ENCODE results near the gene DYNLT2B.
"Not testable (repeated sequence)": the region's sequence is repeated elsewhere in the genome, so short reads cannot be mapped to it uniquely, and the experiment has no call there.

Gene DYNLT2B

DNA sequence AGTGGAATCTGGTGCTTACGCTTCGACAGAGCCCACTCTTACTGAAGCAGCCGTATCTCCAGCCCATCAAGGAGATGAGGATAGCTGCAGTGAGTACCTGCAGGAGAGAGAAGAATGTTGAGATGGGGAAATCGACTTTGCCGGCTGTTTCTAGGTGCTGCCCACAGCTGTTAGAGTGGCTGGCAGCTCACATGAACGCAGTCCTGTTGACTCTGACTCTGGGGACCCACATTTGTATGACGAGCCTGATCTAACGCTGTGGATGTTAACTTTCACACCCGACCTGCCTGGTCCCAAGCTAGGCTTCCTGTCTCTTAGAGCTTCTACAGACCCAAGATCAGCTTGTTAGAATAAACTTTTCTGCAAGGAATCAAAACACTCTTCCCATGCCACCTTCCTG is 8.9 kb upstream of the DYNLT2B start:
- no peak for DNase-seq (ENCODE audit: low read depth in 2 of 2)

DNA sequence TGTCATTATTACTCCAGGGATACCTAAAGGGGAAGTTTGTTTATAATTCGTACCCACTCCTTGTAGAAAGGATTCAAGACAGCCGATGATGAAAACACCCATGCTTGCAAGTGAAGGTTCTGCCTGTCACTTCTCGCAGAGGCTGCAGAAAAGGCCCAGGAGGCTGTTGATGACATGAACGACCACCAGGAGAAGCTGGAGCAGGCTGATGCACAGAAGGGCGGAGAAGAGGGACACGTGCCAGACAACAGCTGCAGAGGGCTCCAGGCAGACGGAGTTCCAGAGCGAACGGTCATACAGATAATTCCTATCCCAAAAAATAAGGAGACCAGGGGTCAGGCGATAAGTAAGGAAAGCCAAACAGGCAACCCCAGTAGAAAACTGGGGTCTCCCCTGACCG is 5.7 kb upstream of the DYNLT2B start:
- DNase-seq (ENCODE audit: low read depth in 2 of 2) = no peak

DNA sequence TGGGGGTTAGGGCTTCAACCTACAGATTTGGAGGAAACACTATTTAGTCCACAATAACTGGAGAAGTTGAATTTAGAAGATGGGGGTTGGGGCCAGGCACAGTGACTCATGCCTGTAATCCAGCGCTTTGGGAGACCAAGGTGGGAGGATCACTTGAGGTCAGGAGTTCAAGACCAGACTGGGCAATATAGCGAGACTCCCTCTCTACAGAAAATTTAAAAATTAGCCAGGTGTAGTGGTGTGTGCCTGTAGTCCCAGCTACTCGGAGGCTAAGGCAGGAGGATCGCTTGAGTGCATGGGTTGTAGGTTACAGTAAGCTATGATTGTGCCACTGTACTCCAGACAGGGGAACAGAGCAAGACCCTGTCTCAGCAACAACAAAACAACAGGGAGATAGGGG is 5.0 kb upstream of the DYNLT2B start:
- no peak for DNase-seq (ENCODE audit: low read depth in 2 of 2)

DNA sequence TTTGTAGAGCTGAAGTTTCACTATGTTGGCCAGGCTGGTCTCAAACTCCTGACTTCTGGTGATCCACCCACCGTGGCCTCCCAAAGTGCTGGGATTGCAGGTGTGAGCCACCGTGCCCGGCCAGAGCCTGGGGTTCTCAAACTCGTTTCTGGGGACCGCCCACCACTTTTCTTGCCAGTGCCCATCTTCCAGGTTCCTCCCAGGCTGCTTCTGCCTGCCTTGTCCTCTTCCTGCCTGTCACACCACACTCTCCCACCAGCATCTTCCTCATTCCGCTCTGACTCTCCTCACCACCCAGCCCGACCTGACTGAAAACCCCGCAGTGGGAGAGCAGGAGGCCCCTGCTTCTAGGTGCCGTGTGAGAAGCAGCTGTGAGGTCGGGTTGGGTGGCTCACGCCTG is 3.1 kb upstream of the DYNLT2B start:
- no peak for DNase-seq (ENCODE audit: low read depth in 2 of 2)

DNA sequence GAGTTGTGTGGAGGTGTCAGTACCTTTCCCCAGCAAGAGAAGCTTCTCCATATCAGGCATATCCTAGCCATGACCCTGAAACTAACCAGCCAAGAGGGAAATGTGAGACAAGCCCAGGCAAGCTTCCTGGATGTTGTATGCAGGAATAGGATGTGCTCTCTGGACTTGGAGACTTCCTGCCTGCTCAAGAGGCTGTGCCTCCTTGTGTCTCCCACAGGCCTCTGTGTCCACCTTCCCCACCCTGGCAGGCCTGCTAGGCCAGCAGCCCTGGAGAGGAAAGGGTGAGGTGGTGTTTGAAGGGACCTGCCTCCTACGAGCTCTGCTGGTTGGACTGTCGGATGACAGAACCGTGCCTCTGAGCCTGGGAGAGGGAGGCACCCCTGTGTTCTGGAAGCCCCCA is 2.1 kb upstream of the DYNLT2B start:
- no peak for DNase-seq (ENCODE audit: low read depth in 2 of 2)

DNA sequence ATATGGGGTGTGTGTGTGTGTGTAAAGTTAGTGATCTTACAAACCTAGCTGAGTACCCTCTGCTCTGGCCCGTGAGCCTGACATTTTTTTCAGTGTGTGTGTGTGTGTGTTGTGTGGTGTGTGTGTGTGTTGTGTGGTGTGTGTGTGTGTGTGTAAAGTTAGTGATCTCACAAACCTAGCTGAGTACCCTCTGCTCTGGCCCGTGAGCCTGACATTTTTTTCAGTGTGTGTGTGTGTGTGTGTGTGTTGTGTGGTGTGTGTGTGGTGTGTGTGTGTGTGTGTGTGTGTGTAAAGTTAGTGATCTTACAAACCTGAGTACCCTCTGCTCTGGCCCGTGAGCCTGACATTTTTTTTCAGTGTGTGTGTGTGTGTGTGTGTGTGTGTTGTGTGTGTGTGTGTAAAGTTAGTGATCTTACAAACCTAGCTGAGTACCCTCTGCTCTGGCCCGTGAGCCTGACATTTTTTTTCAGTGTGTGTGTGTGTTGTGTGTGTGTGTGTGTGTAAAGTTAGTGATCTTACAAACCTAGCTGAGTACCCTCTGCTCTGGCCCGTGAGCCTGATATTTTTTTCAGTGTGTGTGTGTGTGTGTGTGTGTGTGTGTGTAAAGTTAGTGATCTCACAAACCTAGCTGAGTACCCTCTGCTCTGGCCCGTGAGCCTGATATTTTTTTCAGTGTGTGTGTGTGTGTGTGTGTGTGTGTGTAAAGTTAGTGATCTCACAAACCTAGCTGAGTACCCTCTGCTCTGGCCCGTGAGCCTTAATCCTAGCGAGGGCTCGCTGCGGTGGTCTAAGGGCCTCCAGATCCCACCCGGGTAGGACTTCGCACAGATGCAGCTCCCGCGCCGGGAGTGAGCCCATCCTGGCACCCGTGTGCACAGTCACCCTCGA is 997 bp downstream of the DYNLT2B start:
- DNase-seq (ENCODE audit: low read depth in 2 of 2) = not testable (repeated sequence)

DNA sequence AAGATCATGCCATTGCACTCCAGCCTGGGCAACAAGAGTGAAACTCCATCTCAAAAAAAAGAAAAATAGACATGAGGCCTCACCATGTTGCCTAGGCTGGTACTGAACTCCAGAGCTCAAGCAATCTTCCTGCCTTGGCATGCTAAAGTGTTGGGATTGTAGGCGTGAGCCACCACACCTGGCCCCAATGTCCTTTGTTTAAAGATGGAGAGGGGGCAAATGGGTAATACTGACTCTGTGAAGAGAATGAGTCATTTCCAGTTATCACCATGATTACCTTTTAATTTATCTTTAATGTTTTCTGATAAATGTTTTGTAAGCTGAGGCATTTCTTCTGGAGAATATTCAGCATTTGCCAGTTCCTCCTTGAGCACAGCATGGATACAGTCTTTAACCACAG is 2.2 kb downstream of the DYNLT2B start:
- DNase-seq (ENCODE audit: low read depth in 2 of 2) = no peak

DNA sequence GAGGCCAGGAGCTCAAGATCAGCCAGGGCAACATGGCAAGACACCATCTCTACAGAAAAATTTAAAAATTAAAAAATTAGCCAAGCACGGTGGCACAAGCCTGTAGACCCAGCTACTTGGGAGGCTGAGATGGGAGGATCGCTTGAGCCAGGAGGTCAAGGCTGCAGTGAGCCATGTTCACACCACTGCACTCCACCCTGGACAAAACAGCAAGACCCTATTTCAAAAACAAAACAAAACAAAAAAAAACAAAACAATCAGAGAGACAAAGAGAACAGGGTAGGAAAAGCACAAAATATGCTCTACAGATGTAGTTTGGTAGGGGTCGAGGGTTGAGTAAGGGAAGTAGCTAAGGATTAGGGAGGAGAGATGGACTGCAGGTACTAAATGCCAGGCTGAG is 3.4 kb downstream of the DYNLT2B start:
- no peak for DNase-seq (ENCODE audit: low read depth in 2 of 2)

DNA sequence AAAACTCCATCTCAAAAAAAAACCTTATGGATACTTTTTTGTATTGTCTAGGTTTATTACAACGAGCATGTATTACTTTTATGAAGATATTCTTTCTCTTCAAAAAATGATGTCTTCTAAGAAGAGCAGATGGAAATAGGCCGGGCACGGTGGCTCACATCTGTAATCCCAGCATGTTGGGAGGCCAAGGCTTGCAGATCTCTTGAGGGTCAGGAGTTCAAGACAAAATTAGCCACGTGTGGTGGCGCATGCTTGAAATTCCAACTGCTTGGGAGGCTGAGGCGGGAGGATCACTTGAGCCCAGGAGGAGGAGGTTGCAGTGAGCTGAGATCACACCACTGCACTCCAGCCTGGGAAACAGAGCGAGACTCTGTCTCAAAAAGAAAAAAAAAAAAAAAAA is 4.0 kb downstream of the DYNLT2B start:
- DNase-seq (ENCODE audit: low read depth in 2 of 2) = not testable (repeated sequence)

DNA sequence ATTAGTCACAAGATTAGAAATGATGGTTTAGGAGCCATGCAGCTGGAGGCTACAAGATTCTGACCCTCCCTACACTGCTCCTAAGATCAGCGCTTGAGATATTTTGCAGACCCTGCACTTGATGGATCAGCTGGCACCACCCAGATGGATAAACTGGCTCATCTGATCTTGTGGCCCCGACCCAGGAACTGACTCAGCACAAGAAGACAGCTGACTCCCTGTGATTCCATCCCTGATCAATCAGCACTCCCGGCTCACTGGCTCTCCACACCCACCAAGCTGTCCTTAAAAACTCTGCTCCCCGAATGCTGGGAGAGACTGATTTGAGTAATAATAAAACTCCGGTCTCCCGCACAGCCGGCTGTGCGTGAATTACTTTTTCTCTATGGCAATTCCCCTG is 15.1 kb downstream of the DYNLT2B start:
- DNase-seq (ENCODE audit: low read depth in 2 of 2) = not testable (repeated sequence)

DNA sequence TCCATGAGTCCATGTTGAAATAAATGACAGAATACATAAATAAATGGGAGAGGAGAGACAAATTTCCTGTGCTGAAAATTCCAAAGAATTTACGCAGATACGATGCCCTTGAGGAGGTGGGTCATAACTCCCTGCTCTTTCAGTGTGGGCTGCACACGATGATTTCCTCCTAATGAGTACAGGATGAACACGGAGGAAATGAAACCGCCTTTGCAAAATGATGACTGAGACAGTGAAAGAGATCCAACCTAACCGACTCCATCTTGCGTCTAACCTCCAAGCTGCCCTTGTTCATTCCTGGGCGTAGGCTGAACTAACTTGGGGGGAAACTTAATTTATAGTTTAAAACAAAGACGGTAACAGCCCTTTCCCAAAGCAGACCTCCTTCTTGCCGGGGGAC is 15.5 kb downstream of the DYNLT2B start:
- not testable (repeated sequence) for DNase-seq (ENCODE audit: low read depth in 2 of 2)

DNA sequence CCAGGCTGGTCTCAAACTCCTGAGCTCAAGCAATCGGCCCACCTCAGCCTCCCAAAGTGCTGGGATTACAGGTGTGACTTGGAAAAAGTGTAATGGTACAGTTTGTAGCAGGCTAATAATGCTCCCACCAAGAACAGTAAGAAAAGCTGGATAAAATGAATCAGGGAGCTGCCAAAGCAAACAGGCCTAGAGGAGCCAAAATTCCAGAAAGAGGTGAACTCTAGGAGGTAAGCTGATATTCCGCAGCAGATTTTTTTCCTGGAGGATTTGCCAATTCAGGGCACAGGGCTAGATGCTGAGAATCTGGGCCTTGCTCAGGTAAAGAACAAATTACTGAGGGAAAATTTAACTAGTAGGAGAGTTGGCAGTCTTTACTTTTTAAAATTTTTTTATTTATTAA is 19.5 kb downstream of the DYNLT2B start:
- DNase-seq (ENCODE audit: low read depth in 2 of 2) = no peak

DNA sequence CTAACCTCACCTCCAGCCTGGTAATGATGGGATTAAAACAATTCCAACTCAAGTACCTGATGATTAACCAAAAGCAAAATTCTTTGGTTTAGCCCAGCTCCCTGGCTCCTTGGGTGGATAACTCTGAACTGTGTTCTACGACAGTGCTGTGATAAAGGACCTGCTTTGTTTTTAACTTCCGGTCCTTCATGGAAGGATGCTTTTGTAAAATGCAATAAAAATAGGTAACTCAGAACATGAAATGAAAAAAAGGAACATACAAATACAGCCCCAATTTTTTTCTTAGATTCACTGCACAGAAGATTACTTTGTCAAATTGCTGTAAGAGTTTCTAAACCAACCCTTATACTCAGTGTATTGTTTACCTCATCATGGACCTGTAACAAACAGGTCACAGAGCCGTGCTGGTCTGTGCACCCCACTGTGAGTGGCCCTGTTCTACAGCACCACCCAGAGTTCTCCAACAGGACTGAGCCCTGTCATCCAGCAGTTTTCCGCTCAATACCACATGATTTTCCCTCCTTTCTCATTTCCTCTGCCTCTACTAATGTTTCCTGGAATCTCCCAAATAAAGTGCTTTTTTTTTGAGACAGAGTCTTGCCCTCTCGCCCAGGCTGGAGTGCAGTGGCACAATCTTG is 25.6 kb downstream of the DYNLT2B start:
- DNase-seq (ENCODE audit: low read depth in 2 of 2) = no peak

DNA sequence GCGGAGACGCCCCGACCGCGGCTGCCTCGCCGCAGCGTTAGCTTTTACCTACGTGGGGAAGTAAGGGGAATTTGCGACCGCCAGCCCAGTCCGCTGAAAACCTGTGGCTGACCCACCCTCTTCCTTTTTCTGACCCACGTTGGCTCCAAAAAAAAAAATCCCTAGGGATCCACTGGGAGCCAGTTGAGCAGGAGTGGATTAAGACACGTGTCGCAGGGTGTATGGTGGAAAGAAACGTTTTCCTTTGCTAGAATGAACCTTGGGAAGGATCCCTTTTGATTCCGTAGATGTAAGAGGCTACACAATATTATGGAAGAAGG is 29.9 kb downstream of the DYNLT2B start:
- DNase-seq (ENCODE audit: low read depth in 2 of 2) = no peak

DNA sequence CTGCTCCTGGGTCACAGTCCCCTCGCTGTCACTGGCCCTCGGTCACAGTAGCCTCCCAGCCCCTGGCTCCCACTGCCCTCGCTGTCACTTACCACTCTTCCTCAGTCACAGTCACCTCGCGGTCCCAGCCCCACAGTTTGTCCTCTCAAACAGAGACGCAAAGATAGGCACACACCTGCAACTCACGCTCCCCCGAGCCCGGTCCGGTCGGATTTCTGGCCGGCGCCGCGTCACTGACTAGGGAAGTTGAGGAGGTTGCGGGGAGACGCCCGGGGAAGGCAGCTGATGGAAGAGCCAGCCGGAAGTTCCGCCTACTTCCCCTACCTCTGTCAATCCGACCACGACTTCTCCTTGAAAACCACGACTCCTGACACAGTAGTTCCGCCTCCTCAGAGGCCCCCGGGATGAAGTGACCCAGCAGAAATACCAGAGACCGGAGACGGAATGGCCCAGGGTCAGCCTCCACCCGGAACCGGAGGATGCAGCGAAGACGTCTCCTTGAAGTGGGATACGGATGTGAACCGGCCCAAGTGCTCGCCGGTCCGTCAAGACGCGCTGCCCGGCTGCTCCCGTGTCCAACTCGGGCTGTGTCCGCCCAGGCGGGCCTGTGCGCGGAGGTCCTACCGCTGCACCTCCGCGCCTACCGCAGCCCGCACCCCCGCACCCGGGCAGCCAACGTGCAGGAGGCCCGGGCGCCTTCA is 30.4 kb downstream of the DYNLT2B start, which contains the start of gene PCYT1A:
PCYT1A (minus strand) TSS at position 287 of the 701 bp plus-strand sequence. CDS start 17,195 bp downstream, outside the sequence.
- peak; percentile 71 to 72 for DNase-seq (ENCODE audit: low read depth in 2 of 2)

DNA sequence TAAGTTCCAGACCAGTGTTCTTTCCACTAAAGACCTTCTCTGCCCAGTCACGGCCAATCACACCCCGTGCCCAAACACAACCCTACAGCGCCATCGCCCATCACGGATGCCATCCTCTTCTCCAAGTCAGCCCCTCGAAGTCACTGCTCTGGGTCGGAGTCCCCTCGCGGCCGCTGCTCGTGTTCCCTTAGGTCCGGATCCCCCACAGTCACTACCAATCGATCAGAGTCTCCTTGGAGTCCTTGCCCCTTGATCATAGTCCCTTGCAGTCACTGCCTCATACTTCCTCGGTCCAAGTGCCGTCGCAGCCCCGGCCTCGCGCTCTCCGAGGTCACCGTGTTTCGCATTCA is 31.0 kb downstream of the DYNLT2B start:
- DNase-seq (ENCODE audit: low read depth in 2 of 2) = peak; percentile 8 to 16

DNA sequence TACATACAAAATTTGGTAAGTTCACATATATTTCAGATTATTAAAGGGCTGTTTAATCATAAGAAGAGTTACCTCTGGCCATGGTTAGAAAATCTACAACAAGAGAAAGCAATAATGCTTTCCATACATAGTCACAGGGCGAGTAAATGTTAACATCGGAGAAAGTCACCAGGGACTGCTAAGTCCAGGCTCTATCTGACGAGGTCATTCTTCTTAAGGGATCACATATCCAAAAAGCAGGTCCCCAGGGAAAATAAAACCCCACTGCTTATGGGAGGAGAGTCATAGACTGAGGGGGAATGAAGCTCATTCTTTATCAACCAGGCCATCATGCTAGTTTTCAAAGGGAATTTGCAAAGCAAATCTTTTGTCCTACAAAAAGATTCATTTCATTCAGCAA is 33.6 kb downstream of the DYNLT2B start:
- no peak for DNase-seq (ENCODE audit: low read depth in 2 of 2)

DNA sequence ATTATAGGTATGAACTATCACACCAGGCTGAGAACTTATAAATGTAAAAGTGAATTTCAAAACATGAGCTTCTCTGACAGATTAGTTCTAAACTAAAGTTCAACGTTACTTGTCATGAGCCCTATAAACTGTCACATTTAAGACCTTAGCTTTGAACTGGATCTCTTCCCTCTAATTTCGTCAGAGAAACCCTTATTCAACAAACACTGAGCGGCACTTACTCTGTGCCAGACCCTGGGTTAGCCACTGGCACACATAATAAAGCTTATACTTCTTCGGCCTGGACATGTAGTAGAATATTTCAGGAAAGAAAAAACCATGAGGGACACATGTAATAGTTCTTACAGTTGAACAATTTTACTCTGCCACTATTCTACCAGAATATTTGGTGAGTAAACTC is 36.1 kb downstream of the DYNLT2B start:
- DNase-seq (ENCODE audit: low read depth in 2 of 2) = no peak

DNA sequence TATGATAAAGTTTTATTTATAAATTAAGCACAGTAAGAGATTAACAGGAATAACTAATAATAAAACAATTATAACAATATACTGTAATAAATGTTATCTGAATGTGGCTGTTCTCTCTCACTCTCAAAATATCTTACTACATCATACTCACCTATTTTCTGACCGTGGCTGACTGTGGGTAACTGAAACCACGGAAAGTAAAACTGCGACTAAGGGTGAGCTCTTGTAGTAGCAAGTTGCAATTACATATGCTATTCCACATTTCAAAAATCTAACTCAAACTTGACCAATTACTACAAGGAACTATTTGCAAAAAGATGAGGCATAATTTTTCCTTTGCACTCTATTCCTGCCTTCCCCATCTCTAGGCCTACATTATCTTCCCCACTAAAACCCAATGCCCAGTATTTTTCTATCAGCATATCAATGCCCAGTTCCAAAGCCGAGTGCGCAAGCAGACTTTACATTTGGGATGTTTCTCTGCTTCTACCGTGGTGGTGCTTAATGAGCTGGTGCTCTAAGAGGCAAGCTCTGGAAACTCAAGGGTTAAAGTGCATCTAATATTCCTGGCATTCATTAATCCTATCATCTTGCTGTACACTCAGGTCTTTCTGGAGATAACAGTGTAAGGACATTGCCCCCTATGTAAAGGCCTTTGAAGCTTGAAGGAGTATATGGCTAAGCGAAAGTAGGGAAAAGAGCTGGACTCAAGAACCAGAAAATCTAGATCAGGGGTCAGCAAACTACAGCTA is 37.2 kb downstream of the DYNLT2B start:
- peak in 1 of 2 donors; percentile 15 for DNase-seq (ENCODE audit: low read depth in 2 of 2)

DNA sequence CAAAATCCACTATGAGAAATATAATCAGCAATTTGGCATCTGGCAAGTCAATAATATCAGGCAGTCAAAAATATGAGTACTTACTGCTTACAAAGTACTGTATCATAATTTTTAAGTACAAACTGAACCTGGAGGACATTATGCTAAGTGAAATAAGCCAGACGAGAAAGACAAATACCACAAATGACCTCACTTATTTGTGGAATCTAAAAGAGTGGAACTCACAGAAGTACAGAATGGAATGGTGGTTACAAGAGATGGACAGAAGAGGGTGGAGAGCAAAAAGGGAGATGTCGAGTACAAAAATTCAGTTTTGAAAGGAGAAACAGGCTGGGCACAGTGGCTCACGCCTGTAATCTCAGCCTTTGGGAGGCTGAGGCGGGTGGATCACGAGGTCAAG is 42.9 kb downstream of the DYNLT2B start:
- DNase-seq (ENCODE audit: low read depth in 2 of 2) = no peak

DNA sequence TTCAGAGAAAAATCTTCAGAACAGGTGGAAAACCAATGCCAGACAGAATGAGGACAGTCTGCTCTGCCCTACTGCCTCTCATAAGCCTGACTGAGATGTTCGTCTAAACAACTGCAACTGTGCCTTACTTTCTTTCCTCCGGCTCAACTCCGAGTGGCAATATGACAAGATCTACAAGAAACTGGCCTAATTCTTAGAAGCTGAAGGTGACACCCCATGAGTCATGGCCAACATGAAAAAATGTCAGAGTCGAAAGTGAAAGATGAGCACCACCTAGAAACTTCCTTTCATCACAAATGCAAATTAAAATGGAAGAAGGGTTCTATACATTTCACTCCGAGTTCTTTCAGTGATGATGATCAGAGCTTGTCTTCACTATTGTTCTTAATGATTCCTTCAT is 43.5 kb downstream of the DYNLT2B start:
- peak; percentile 46 for DNase-seq (ENCODE audit: low read depth in 2 of 2)

DNA sequence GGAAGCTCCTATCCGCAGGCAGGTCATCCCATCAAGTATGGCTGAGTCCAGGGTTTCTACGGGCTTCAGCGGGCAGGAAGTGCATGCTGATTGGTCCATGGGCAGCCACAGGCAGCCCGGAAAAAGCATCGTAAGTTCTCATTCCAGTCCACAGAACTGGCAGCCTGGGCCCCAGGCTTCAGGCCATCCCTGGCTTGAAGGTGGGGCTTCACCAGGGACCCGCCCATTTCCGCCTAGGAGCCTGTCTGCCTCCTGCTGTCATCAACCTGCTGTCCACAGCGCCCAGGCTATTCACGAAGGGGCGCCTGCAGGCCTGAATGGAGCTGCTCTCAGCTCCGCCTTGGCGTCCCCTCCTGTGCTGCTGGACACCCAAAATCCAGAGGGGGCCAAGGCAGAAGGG is 44.4 kb downstream of the DYNLT2B start:
- DNase-seq (ENCODE audit: low read depth in 2 of 2) = no peak
